DOHH2 (cell line): Measurements from ENCODE around the gene ANO9.

Experiments
- EZH2phosphoT487 ChIP-seq: fragments of 200-600 bp; sonication (generic); IDR thresholded peaks from 2 replicates; pipeline ENCODE4 v1.6.1; 2017; ENCODE audit warnings: borderline replicate concordance, mild to moderate bottlenecking, antibody characterized with exemption, low read length, moderate library complexity, mixed read lengths
- TF ChIP-seq, protein P1 (sequence below): fragments of 200-600 bp; sonication (generic); IDR thresholded peaks from one replicate; pipeline ENCODE4 v1.5.1; 2014; ENCODE audit warnings: antibody characterized with exemption, mild to moderate bottlenecking, low read depth, low read length; ENCODE audit not compliant: poor library complexity, severe bottlenecking

DNA sequence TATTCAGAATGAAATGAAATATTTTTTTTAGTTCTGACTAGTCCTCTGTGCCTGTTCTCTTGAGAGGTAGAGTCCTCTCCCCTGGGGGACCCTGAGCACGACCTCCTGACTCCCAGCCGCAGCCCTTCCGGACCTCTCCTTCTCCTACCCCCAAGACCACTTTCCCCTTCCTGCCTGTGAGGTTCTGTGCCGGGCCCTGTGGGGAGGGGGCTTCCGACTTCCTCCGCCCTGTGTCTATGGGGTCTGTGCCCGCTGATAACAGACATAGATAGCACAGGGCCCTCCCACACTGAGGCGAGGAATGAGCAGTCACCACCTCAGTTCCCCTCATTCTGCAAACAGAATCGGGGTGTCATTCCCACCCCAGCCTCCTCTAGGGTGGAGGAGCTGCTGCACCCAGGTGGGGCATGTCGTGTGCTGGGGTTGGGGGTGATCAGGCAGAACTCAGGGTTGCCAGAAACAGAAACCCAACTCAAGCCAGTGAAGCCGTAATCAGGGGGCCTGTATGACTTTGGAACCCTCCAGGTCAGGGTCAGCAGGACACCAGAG lies 59.7 kb downstream of the ANO9 start:
- TF ChIP-seq, protein P1, sequence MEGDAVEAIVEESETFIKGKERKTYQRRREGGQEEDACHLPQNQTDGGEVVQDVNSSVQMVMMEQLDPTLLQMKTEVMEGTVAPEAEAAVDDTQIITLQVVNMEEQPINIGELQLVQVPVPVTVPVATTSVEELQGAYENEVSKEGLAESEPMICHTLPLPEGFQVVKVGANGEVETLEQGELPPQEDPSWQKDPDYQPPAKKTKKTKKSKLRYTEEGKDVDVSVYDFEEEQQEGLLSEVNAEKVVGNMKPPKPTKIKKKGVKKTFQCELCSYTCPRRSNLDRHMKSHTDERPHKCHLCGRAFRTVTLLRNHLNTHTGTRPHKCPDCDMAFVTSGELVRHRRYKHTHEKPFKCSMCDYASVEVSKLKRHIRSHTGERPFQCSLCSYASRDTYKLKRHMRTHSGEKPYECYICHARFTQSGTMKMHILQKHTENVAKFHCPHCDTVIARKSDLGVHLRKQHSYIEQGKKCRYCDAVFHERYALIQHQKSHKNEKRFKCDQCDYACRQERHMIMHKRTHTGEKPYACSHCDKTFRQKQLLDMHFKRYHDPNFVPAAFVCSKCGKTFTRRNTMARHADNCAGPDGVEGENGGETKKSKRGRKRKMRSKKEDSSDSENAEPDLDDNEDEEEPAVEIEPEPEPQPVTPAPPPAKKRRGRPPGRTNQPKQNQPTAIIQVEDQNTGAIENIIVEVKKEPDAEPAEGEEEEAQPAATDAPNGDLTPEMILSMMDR = no peak
- no peak for TF ChIP-seq EZH2phosphoT487
